GM21723 (cell line): ENCODE results near the gene DNAH8.
"Not testable (repeated sequence)": the region's sequence is repeated elsewhere in the genome, so short reads cannot be mapped to it uniquely, and the experiment has no call there.

Experiments
- ATAC-seq: cut with Tn5 transposase; IDR thresholded peaks from one replicate; pipeline ENCODE4 v1.9.1; 2021; ENCODE audit warnings: mild to moderate bottlenecking, moderate library complexity; ENCODE audit not compliant: unreplicated experiment

Gene DNAH8

DNA sequence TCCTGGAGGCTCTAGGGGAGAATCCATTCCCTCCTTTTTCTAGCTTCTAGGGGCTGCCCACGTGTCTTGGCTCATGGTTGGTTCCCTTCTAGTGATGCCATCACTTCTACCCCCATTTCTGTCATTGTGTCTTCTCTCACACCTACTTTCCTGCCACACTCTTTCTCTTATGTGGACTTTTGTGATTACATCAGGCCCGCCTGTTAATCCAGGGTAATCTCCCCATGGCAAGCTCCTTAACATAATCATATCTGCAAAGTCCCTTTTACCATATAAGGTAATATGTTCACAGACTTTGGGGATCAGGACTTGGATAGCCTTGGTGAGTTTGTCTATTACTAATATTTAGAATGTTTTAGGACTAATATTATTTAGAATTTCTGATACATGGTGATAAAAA is 111.9 kb downstream of the DNAH8 start:
- no peak for ATAC-seq

DNA sequence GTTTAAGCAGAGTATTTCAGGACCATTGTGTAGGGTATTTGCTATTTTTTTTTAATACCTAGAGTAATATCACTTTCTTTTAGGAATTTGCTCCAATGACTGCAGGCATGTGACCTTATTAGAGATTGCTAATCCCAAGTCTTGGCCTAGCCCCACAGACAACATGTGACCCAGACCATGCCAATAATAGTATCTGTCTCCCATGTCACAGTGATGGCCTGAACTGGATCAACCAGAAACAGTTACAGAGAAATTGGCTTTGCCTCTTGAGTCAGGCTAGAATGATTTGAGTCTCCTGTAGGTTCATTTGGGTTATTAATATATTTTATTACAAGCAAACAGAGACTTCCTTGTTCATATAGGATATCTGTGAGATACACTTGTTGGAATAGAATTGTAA is 116.8 kb downstream of the DNAH8 start:
- ATAC-seq = no peak

DNA sequence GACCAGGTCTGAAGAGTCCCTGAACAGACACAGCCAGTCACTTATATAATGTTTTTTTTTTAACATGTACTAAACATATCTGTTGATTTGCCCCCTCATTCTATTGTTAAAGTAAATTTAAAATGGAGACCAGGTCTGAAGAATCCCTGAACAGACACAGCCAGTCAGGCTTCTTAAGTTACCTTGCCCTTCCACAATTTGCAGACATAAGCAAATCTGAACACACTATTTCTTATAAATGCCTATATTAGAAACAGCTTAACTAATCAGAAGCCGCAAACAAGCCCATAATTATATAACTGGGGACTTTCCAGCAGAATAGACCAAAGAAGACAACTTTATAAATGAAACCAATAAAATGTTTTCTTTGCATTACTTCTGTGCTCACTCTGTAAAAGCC is 118.2 kb downstream of the DNAH8 start:
- no peak for ATAC-seq

DNA sequence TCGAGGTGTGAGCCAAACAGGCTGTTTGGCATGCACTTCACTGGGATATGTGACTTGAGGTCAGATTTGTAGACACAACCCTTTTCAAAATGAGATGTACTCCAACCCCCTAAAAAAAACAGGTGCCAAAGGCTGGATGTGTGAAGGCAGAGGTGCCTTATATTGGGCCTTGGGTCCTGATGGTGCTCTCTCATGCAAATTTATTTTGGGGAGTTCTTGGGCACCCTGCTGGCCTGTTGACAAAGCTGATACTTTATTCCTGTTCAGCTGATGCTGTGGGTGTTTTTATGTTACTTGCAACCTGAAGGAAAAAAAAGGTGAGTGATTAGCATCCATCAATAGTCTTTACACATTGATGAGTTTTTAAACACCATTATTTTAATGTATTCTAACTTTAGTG is 121.5 kb downstream of the DNAH8 start:
- ATAC-seq = no peak

DNA sequence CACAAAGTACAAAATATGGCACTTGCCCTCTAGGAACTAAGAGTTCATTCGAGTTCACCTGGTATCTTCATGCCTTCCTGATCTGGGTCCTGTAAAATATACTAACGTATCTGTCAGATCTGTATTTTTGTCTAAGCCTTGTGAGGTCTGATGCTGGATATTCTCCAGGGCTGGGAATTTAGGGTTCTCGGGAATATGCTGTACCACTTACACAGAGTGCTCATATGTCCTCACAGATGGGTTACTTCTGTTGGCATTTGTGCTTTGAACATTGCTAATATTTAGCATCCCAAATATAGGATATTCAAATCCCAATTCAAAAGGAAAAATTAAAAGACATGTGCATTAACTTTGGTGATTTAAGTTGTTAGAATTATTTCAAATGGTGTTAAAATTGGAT is 122.0 kb downstream of the DNAH8 start:
- ATAC-seq = no peak

DNA sequence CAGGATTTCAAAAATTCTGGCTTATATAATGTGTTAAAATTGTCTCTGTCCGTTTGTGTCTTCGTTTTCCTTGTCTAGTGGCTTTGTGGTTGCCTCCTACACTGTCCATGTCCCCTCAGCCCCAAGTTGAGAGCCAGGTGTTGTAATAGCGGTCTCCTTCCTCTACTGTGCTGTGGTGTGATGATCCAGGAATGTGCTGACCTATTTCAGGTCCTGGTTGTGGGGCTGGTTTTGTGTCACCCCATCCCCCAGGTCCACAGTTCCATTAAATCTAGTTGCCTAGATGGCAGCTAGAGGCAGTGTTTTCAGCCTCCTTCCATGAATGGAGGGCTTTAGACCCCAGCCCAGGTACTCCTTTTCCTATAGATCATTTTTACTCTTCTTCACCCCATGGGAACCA is 128.7 kb downstream of the DNAH8 start:
- ATAC-seq = no peak

DNA sequence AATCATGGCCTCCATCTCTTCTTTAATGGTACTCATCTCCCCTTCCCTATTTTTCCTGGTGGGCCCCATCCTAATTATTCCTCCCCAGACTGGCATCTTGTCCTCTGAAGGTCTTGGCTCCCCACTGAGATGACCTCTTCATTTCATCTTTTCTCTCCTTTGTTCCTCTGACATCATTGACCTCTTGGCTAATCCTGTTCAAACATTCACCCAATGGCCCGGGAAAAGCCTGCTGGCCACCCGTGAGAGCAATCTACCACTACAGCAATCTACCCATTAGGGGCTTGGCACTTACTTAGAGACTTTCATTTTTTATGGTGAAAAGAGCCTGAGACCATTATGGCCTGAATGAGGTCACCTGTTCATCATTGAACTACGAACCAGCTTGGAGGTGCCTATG is 130.8 kb downstream of the DNAH8 start:
- no peak for ATAC-seq

DNA sequence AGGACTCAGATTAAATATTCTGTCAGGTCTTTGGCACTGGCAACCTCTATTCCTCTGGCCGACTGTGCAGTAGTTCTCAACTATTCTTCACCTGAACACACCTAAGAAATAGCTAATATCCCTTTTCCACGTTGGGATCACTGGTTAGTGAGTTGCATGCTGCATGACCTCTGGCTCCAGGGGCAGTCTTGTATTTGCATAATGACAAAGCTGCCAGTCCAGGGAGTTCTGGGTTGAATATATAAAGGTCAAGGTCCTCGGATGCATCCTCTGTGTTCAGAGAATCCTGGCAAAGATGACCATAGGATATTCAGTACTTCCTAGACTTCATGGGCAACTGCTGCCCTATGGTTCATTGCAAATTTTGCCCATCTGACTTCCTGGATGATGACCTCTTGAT is 131.2 kb downstream of the DNAH8 start:
- ATAC-seq = no peak

DNA sequence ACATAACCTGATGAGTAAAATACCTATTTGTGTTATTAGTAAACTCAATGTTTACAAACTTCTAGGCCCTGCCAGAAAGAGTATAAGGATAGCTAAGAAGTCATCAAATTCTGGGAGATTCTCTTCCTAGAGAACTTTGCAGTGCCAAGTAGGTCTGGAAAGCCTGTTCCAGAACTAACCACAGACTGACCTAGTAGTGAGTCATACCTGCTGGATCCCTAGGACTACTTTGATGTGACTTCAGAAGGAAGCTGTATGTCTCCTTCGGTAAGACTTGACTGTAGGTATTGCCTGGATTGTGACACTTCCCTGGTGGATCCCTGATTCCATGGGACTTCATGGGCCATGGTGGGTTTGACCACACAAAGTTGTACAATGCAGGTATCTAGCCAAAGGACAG is 131.7 kb downstream of the DNAH8 start:
- no peak for ATAC-seq

DNA sequence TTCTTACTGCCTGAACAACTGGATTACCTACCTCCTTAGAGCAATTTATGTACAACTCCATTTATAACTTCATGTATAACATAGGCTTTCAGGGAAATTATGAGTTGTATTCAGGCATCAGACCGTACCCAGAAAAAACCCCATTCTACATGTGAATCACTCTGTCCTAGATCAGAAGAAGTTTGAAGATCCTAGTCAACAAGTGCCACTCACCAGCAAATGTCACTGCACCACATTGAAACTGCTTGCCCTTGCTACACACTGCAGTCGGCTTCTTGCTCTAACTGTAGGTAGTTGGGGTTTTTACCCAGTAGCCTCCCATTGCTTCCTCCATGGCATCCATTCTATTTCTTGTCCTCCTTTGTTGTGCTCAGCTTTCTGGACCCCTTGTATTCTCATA is 132.4 kb downstream of the DNAH8 start:
- ATAC-seq = no peak

DNA sequence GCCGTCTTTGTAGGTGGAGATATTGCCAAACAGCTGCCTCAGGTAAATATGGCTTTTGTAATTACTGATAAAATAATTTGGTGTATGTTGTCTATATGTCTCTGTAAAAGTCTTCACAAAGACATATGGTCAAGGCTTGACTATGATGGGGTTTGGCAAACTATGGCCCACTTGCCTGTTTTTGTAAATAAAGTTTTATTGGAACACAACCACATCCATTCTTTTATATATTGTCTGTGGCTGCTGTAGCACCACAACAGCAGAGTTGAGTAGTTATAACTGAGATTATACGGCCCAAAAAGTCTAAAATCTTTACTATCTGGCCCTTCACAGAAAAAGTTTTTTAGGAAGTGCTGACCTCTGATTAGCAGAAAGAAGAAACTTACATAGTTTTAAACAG is 133.6 kb downstream of the DNAH8 start:
- no peak for ATAC-seq

DNA sequence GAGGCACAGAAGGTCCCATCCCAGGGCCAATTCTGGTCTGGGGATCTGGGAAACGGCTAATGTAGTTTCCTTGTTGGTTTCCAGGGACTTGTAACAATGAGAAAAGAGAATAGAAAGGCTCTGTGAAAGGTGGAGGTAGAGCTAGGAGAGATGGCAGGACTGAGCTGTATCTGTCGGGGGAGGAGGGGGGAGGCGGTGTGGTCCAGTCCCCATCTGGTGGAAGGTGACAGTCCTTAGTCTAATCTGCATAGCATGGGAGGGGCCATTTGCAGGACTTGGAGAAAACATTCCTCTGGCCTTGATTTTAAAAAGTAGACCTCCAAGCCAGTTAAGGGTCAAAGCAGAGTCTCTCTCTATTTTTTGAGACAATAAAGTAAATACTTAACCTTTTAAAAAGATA is 137.1 kb downstream of the DNAH8 start:
- no peak for ATAC-seq

DNA sequence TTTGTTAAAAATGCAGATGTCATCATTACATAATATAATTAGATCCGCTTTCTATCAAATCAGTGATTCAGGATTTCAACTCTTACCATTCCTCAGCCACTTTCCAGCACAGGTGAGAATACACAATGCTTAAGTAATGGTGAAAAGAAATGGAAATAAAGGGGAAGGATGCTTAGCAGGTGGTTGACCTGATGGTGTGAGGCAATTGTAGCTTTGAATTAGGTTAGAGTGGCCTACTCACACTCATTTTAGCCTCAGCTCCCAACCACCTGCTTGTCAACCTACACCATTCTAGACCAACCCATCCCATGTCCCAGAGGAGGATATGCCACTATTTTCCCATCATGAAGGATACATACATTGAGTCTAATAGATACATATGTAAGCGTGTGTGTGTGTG is 138.1 kb downstream of the DNAH8 start:
- ATAC-seq = no peak

DNA sequence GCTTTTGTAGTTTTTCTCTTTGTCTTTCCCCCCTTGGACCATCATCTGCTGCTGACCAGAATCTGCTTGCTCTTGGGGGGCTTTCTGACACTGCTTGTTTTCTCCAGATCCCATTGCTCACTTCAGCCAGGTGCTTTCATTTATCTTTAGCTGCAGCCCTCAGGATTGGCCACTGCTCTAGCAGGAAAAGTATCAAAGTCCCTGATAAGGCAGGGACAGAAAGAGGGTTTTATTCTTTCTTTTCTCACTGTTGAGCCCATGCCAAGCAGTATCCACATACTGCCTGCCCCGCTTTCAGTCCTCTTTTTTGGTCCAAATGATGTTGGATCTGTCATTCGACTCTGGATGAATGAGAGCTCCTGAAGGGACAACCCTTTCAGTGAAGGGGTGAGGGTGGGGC is 141.4 kb downstream of the DNAH8 start:
- ATAC-seq = no peak

DNA sequence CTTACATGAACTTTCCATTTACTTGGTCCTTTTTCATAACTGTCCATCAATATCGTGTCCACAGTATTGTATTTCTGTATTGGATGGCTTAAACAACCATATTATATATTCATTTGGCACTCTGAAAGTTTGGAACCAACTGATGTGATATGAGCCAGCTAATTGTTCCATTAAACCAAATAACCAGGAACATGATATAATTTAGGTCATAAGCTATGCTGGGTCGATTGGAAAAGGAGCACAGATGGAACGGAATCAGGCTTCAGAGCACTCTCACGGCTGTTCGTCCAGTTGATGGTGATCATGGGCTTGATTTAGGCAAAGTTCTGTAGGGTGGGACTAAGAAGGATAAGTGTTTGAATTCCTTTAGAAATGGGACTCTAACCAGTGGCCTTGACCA is 142.7 kb downstream of the DNAH8 start:
- no peak for ATAC-seq

DNA sequence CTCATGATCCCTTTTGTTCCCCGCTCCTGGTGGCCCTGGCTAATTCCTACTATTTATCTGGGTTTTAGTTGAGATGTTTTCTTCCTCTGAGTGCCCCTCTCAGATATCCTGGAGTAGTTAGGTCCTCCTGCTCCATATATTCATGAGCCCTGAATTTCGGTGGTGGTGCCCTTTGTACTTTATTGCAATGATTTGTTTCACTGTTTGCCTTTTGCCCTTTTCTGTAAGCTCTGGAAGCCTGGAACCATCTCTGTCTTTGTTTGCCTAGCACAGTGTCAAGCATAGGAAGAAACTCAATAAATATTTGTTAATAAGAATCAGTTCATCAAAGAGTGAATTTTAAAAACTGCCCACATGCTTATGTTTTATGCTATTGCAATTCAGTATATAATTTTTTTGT is 144.9 kb downstream of the DNAH8 start:
- ATAC-seq = no peak

DNA sequence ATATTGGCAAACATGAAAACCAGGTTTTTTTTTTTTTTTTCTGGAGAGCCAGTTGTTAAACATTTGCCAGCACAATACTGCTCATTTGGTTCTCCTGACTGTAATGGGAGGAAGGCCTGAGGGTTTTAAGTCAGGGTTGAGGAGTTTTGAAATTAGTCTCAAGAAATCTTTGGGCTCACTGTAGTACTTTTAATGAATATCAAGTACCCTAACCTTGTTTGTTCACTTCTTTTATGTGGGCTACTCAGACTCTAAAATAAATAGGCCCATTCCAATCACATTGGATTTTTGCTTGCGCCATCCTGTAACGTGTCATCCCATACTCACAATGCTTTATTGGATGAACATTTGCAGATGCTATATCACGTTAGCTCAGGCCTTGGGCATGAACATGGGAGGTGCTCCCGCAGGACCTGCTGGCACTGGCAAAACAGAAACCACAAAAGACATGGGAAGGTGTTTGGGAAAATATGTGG is 146.9 kb downstream of the DNAH8 start:
- no peak for ATAC-seq

DNA sequence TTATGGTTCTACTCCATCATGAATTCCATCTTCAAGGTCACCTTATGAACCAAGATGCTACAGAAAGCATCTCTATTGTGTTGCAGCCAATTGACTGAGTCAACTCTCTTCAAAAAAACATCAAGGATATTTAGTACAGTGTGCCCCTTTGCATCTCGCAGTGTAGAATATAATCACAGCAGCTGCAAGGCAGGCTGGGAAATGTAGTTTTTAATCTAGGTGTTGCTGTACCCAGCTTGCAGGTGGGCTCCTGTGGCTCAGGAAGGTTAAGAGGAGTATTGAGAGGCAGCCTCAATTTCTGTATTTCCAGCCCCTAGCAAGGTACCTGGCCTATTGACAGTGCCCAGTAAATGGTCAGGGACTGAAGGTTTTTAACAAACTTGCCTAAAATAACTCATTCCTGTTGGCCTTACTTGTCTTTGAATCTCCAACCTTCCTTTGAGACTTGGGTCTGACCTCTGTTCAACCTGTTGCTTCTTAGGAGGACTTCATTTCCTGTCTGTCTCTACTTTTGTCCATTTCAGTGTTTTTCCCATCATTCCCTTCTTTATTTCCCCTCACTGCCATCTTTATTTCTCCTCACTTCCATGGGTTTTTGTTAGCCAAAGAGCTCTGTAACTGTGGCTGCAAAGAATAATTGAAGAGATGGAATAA is 150.5 kb downstream of the DNAH8 start:
- ATAC-seq = no peak

DNA sequence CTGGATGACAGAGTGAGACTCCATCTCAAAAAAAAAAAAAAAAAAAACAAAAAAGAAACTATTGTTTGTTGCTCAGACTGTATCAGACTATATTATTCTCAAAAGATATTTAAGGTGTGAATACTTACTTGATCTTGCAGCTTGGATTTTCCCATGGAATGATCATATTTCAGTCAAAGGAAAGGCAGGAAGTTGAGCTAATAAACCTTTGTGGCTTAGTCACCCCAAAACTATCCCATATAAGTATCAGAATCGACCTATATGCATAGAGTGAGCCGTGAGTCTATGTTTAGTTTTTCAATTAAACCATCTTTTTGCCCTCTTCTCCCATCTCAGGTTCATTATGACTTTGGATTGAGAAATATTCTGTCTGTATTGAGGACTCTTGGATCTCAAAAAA is 152.6 kb downstream of the DNAH8 start:
- ATAC-seq = no peak

DNA sequence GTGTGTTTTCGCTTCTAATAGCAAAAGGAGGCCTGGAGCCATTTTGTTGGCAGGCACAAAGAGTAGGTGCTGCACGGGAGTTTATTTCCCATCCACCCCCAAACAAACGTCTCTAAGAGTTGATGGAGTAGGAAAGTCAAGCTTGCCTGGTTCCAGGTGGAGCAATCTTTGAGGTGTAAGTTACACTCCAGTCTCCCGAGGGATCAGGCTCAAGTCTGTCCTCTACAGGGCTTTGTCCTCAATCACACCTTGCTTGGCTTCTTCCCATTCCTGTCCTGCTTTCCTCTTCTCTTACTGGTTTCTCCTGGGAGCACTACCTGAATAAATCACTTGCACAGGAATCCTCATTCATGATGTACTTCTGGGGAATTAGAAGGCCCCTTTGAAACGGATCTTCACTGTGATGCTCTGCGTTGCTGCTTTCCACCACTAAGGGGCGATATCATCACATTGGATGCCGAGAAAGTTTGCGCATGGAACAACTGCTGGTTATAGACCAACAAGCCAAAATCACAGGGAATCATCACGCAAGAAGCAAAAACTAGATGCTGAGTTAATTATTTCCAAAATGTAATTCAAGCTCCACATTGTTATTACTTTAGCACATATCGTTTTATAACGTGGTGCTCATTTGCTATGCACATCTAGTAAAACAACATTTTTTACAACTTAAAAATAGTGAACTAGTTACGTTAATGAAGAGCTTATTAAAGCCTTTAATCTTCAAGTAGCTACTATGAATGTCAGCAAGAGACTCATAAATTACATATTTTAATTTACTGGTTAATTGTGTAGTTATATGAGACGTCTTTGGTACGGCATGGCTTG is 156.8 kb downstream of the DNAH8 start:
- no peak for ATAC-seq

DNA sequence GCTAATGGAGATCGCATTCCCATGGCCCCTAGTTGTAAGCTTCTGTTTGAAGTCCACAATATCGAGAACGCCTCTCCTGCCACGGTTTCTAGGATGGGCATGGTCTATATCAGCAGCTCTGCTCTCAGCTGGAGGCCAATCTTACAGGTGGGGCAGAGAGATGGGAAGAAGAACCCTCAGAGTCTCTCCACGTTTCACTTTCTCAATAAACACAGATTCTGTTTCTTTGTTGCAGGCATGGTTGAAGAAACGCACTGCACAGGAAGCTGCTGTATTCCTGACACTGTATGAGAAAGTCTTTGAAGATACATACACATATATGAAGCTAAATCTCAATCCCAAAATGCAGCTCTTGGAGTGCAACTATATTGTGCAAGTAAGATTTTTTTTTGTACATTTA is 157.9 kb downstream of the DNAH8 start:
- no peak for ATAC-seq

DNA sequence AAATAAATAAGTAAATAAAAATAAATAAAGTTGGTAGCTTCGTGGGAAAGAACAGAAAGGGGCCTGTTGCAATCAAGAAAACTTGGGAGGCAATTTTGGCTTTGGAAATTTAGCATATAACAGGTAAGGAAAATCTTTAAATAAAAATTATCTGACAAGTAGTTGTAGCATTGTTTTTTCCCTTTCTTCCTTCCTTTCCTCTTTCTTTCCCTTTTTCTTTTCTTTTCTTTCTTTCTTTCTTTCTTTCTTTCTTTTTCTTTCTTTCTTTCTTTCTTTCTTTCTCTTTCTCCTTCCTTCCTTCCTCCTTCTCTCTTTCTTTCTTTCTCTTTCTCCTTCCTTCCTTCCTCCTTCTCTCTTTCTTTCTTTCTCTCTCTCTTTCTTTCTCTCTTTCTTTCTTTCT is 158.7 kb downstream of the DNAH8 start:
- ATAC-seq = not testable (repeated sequence)

DNA sequence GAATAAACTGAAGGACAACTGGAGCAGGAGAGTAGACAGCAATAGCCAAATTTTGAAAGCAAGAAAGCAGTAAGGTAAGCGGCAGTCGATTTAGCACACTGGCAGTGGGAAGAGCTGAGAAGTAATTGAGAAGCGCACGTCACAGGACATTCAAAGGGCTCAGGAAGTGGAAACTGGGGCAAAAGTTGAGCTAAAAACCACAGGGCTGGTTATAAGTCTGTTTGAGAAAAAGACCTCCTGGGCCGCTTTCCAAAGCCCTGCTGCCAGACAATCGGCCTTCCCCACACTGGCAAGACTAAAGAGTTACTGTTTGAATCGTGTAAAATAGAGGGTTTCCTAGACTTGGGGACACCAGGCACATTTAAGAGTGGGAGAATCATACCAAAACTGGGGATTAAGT is 161.4 kb downstream of the DNAH8 start:
- no peak for ATAC-seq
